Bronchial epithelial cell (primary cell): Measurements from ENCODE around the gene CA11. TPM values are rescaled to one million over a fixed set of nuclear protein-coding genes. Genes with fewer than 3 reads are reported as not detected.
"Not testable (repeated sequence)": the region's sequence is repeated elsewhere in the genome, so short reads cannot be mapped to it uniquely, and the experiment has no call there.

Experiments used
- DNase-seq: peaks from one replicate; pipeline ENCODE4 v3.0.0-alpha.2; 2010; ENCODE audit warnings: low read depth
- FAIRE-seq: peaks from 2 replicates; lab custom pipeline; 2011; peaks lifted over from hg19 to GRCh38; lab: Jason Lieb, UNC
- H3K27me3 ChIP-seq: 2 replicates; pipeline ENCODE4 v1.5.1; 2011; ENCODE audit warnings: low read length; ENCODE audit not compliant: control insufficient read depth, insufficient read depth
- H3K36me3 ChIP-seq: 2 replicates; pipeline ENCODE4 v1.5.1; 2011; ENCODE audit warnings: low read length; ENCODE audit not compliant: control insufficient read depth, insufficient read depth
- H3K4me3 ChIP-seq: 2 replicates; pipeline ENCODE4 v1.5.1; 2011; ENCODE audit warnings: mild to moderate bottlenecking, low read depth, low read length, control low read depth
- CTCF ChIP-seq: IDR thresholded peaks from 2 replicates; pipeline ENCODE4 v1.5.1; 2011; ENCODE audit warnings: mild to moderate bottlenecking, moderate library complexity, low read length, control low read depth, inconsistent platforms; ENCODE audit not compliant: insufficient read depth, severe bottlenecking
- total RNA-seq: library from RNA; depleted of rRNA; stranded (reverse); fragments of >200 nt; gene quantifications from 2 replicates; pipeline ENCODE4 v1.2.1, GENCODE V29; 2014

The CA11 gene
- total RNA-seq: 2.4 and 4.4 TPM in 2 replicates

DNA sequence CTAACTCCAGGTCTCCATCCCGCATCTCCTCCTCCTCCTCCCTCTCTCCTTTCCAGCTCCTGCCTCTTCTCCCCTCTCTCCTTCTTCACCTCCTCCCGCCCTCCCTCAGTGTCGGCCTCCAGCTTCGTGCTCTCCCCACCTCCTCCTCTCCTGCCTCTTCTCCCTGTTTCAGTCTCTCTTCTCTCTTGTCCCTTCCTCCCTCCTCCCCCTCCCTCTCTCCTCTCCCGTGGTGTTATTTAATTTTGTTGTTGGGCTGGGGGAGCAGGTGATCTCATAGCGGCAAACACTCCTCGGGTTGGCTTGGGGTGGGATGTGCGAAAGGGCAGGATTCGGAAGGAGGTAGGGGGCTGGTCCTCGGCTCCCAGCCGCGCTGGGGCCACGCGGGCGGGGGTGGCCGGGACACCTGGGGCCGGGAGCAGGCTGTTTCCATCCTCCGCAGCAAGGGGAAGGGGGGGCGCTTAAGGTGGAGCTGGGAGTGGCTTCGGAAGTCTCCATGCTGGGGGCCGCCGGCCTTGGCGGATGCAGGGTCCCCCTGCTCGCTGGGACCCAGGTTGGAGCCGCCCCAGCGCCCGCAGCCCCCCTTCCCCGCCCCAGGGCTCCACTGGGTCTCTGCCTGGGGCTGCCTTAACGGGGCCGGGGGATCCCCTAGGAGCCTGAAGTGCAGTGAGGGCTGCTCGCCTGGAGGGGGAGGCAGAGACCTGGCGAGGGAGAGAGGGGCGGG, at the start of gene CA11:
Gene CA11, minus strand, starts transcription at position 187 of the 721 bp plus-strand sequence. CDS start 555 bp downstream, outside the sequence.
- Histone ChIP-seq H3K27me3 (no peaks in the 10 kb centered on the region), H3K36me3 (no peaks in the 10 kb centered on the region), H3K4me3 (peak within 1 kb of the TSS; percentile 47)
- no peak for FAIRE-seq
- peak; percentile 56 for DNase-seq
- TF ChIP-seq CTCF: peak; percentile 80

GRCh38 chr19:48693629-48694028, 47.6 kb upstream of the CA11 start:
- DNase-seq, FAIRE-seq: not testable (repeated sequence)

GRCh38 chr19:48689449-48689848, 43.5 kb upstream of the CA11 start:
- TF ChIP-seq CTCF: no peak
- no peaks in the 10 kb centered on the region for H3K36me3 ChIP-seq
- no peaks in the 10 kb centered on the region for H3K27me3 ChIP-seq
- H3K4me3 ChIP-seq: no peak overlapping the region
- DNase-seq (no peak), FAIRE-seq (no peak)

More at GRCh38 chr19:48693629-48694028, 47.6 kb upstream of the CA11 start:
- not testable (repeated sequence) for H3K36me3 ChIP-seq, H3K27me3 ChIP-seq, H3K4me3 ChIP-seq

DNA sequence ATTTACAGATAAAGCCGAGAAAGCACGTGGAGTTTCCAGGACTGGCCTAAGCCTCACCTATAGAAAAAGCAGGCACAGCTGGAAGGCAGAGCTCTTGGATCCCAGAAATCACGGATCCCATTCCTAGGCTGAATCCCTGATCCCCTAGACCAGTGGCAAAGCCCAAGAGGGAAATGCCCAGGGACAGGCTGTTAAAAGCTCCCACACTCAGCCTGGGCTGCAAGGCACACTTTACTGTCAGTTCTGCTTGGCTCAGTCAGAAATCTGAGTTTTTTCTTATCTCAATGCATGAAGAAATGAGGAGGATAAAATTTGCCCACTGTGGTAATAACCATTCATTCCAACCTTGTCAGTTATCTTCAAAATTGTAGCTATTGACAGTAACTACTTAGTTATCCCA, 41.8 kb upstream of the CA11 start:
- no peak overlapping the region for H3K4me3 ChIP-seq
- DNase-seq (no peak), FAIRE-seq (peak; percentile 32)
- TF ChIP-seq CTCF: no peak
- no peaks in the 10 kb centered on the region for H3K27me3 ChIP-seq
- no peaks in the 10 kb centered on the region for H3K36me3 ChIP-seq

DNA sequence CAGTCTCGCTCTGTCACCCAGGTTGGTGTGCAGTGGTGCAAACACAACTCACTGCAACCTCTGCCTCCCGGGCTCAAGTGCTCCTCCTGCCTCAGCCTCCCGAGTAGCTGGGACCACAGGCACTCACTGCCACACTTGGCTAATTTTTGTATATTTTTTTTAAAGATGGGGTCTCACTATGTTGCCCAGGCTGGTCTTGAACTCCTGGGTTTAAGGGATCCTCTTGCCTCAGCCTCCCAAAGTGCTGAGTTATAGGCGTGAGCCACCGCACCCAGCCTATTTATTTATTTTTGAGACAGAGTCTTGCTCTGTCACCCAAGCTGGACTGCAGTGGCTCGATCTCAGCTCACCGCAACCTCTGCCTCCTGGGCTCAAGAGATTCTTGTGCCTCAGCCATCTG, 40.6 kb upstream of the CA11 start:
- not testable (repeated sequence) for H3K36me3 ChIP-seq, H3K4me3 ChIP-seq, FAIRE-seq, DNase-seq, H3K27me3 ChIP-seq

DNA sequence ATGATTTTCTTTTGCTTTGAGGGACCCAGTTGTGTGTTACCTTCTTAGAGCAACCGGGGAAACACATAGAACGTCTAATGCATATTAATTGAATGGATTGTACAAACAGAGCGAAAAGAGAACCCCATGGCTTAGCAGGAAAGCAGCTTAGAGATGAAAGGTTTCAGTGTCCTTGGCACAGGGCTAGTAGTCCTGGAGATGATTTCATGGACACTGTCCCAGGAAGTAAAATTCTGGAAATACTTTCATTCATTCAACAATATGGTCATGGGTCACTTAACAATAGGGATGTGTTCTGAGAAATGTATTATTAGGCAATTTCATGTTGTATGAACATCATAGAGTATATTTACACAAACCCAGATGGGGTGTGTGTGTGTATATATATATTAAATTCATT, 40.1 kb upstream of the CA11 start:
- FAIRE-seq (no peak), DNase-seq (no peak)
- Histone ChIP-seq H3K27me3 (no peaks in the 10 kb centered on the region), H3K4me3 (no peak overlapping the region), H3K36me3 (no peaks in the 10 kb centered on the region)
- no peak for TF ChIP-seq CTCF

- peak; percentile 28 for FAIRE-seq
- DNase-seq: peak; percentile 29
- no peak for TF ChIP-seq CTCF
These were observed 39.6 kb upstream of the CA11 start for GRCh38 chr19:48685583-48685982.

More at GRCh38 chr19:48685583-48685982, 39.6 kb upstream of the CA11 start:
- Histone ChIP-seq H3K4me3 (no peak overlapping the region), H3K27me3 (no peaks in the 10 kb centered on the region), H3K36me3 (no peaks in the 10 kb centered on the region)
